OCI-LY1 (cell line): ENCODE data around the gene DDX1.

ENCODE experiments used
- CTCF ChIP-seq: fragments of 200-600 bp; sonication (generic), shearing (Covaris generic); IDR thresholded peaks from 2 replicates; pipeline ENCODE4 v1.5.1; 2017; ENCODE audit warnings: mild to moderate bottlenecking, antibody characterized with exemption, low read length, moderate library complexity, mixed read lengths
- EZH2 ChIP-seq: fragments of 200-600 bp; sonication (generic), shearing (Covaris generic); IDR thresholded peaks from 2 replicates; pipeline ENCODE4 v1.8.0; 2017; ENCODE audit warnings: borderline replicate concordance, mixed run types, mild to moderate bottlenecking, antibody characterized with exemption, low read length, moderate library complexity, mixed read lengths

GRCh38 chr2:15562354-15563031 lies 29.2 kb upstream of the DDX1 start:
- TF ChIP-seq CTCF = no peak
- TF ChIP-seq EZH2 = no peak
